ENCODE measurements around the gene FGF21.

FGF21 gene

GRCh38 chr19:48794291-48794690 is 39.0 kb downstream of the FGF21 start:
- no peak for DNase-seq

GRCh38 chr19:48795055-48795684 is 39.8 kb downstream of the FGF21 start:
- peak; percentile 99 for DNase-seq

DNA sequence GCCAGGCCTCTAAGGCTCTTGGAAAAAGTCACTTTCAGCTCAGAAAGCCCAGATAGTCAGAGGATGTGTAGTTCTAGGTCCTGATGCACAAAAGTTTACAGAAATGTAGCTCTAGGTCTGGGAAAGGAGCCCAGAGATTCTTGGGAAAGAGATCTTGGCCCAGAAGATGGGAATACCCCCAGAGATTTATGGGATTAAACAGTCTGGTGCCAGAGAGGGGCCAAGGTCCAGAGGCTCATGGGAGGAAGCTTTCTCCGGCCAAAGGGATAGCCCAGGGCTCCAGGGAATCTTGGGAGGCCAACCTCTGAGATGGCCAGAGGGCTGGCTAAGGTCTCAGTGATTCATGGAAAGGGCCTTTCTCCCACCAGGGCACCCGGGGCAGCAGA is 40.4 kb downstream of the FGF21 start:
- no peak for DNase-seq

DNA sequence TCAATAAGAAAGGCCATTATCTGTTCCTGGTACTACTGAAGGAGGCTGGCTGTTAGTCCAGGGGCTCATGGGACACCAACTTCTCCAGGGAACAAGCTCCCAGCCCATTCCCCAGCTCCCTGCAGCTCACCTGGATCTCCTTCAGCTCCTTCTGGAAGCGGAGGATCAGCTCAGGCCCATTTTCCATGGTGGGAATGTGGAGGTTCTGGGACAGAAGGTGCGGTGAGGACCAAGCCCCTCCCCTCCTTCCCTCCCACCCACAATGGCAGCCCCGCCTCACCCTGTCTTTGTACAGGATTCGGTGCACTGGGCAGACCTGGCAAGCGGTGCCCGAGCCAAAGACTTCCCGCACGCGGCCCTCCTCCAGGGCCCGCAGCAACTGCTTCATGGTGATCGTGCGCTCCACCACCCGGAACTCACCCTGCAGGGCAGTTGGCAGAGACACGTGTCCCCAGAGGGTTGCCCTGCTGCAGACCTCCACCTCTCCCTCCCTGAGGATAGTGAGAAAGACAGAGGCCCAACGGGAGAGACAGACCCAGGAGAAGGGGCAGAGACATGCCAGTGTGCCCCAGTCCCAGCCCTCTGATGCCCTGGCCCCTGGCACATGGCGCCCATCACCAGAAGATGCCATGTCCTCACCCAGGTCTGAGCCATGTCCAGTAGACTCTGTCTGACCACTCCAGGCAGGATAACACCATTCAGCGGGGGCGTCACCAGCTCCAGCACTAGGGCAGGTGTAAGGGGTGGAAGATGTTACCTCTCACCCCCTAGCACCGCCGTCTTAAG is 41.2 kb downstream of the FGF21 start:
- DNase-seq, result no peak

DNA sequence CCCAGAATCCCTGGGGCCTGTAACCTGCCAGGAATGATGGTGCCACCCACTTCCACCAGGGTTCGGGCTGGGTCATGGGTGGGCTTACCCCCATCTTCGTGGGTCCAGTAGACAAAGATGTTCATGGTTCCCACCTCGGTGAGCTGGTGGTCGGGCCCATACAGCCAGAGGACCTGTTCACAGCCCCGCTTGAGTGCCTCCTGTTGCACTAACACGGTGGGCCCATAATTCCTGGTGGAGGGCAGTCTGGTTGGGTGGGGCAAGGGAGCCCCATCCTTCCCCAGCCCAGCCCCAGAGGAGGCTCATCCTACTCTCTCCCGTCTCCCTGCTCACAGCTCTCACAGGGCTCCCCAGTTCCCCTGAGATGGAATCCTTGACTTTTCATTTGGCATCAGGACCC is 41.8 kb downstream of the FGF21 start:
- DNase-seq, result no peak

GRCh38 chr19:48798937-48799336 is 43.6 kb downstream of the FGF21 start:
- DNase-seq, result peak; percentile 67

DNA sequence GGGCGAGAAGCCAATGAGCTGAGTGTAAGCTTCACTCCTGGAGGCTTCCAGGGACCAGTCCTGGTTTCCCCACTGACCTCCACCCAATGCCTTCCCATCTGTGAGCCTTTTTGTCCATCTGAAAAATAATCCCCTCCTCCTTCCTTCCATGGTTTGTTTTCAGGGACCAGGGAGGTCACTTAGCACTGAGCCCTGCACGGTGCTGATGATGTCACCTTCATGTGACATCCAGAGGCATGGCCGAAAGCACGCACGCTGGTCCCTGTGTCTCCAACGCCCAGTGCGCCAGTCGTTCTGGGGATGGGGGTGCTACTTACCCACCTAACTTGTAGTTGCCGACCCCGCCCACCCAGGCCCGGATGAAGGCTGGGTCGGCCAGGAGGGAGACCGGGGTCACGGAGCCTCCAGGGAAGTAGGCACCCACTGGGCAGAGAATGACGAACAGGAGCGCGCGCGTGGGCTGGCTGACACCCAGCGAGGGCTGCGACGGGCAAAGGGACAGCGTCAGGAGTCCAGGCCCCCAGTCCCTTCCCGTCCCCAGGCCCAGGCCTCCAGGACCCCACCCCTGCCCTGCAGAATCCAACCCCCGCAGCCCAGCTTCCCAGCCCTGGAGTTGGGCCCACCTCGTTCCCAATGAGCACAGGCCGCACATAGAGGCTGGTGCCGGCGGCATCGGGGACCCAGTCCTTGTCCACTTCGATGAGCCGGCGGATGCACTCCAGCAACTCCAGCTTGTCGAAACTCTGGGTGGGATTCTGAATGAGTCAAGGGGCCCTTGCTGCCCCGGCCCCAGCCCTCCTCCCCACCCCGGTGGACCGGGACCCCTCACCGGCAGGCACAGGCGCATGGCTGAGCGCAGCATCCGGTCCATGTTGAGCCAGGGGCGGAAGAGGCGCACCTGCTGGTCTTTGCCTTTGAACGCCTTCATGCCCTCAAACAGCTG is 44.3 kb downstream of the FGF21 start:
- no peak for DNase-seq

- DNase-seq, result no peak
These were observed 47.3 kb downstream of the FGF21 start for GRCh38 chr19:48802623-48803022.

DNA sequence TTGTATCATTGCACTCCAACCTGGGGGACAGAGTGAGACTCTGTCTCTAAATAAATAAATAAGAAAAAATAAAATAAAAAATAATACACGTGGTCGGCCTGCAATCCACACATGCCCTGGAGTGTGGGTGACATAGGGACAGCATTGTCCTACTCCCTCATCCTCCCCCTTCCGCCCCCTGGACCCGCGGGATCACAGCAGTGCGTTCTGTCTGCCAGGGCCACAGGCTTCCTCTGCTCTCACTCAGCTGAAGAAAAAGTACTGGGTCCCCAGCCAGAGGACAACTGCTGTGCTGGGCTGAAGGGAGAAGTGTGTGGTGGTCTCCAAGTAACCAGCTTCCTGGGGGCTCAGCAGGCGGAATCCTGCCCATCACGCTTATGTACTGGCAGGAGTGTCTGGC is 49.2 kb downstream of the FGF21 start:
- no peak for DNase-seq

GRCh38 chr19:48805452-48805851 is 50.1 kb downstream of the FGF21 start:
- no peak for DNase-seq

- peak; percentile 90 for DNase-seq
These were observed 51.1 kb downstream of the FGF21 start for GRCh38 chr19:48806518-48806817.

DNA sequence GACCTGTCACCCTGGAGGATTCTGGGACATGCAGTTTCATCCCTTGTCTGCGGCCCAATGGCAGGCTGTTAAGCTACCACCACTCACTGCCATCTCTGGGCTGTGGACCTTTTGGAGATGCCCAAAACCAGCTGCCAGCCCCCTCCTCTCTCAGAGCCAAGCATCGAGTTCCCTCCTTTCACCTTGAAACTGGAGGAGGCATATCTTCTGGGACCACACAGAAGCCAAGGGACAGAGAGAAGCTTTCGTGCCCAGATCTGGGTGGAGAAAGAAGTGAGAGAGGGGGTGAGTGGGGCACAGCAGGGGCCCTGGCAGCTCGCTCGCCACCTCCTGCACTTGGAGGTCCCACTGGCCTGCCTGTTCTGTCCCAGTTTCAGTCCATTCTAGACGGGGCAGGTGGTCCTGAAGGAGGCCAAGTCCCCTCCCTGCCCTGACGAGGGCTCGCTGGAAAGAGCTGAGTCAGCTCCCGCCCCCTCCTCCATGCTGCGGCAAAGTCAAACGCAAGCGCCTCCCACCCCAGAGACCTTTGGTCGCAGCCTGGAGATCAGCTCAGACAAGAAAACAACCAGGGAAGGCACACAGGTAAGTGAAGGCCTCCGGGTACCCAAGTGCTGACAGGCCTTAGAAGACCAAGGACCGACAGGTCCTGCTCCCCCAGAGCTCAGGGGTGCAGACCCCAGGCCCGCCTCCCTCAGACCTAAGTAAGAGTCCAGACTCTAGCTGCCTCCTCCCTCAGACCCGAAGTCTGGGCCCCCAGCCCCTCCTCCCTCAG is 51.7 kb downstream of the FGF21 start:
- no peak for DNase-seq

DNA sequence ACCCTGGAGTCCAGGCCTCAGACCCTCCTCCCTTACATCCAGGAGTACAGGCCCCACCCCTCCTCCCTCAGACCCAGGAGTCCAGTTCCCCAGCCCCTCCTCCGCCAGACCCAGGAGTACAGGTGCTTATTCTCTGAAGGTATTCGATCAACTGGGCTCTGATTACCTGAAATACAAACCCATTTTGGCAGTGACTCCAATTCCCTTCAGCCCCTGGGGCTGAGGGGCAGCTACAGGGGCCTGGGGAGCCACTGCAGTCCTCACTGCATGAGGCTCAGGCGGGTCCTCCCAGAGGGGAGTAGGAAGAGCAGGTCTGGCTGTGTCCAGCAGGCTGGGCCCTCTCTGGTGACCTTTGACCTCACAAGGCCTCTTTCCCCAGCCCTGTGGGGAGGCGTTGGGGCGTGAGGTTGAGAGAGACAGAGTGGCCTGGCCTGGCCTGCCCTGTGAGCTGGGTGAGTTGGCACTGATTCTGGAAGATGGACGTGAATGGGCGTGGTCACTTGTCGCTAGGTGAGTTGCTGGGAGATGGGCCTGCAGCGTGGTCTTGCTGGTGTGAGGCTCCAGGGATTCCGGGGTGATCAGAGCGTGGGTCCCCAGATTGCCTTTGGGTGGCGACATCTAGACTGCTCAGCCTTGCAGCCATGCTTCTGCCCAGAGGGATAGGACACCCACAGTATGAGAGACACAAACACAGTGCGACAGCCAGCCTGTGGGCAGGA is 52.4 kb downstream of the FGF21 start:
- no peak for DNase-seq
